Lung (tissue), 12 donors: ENCODE results near the gene NENF. TPM values are rescaled to one million over a fixed set of nuclear protein-coding genes. Genes with fewer than 3 reads are reported as not detected.

ENCODE experiments used
- ATAC-seq: fragments of 200-7000 bp; cut with Tn5 transposase; one replicate; pipeline ENCODE4 v1.9.1; 2020; ENCODE audit warnings: moderate number of reproducible peaks; ENCODE audit not compliant: insufficient read depth, low FRiP score
- DNase-seq, 3 donors: peaks; one replicate each; pipeline ENCODE4 v3.0.0-alpha.2; 2013 to 2017
- H3K27ac ChIP-seq, 2 donors: one replicate each; pipeline ENCODE4 v1.5.1; 2013; ENCODE audit warnings: mild to moderate bottlenecking in 2 of 2, moderate library complexity in 2 of 2, control low read depth in 1 of 2, inconsistent platforms in 1 of 2, low read depth in 1 of 2, low read length in 1 of 2
- H3K27me3 ChIP-seq, 3 donors: one replicate each; pipeline ENCODE4 v1.5.1; 2013; ENCODE audit warnings: low read length in 2 of 3; ENCODE audit not compliant: control insufficient read depth in 3 of 3, insufficient read depth in 3 of 3
- H3K36me3 ChIP-seq, 4 donors: one replicate each; pipeline ENCODE4 v1.5.1; 2013; ENCODE audit warnings: low read length in 4 of 4, mild to moderate bottlenecking in 1 of 4, moderate library complexity in 1 of 4; ENCODE audit not compliant: control insufficient read depth in 4 of 4, insufficient read depth in 4 of 4
- H3K4me1 ChIP-seq, 5 donors: one replicate each; pipeline ENCODE4 v1.5.1; 2013; ENCODE audit warnings: low read length in 5 of 5, mild to moderate bottlenecking in 2 of 5, moderate library complexity in 1 of 5; ENCODE audit not compliant: control insufficient read depth in 5 of 5, insufficient read depth in 5 of 5
- H3K4me3 ChIP-seq: one replicate; pipeline ENCODE4 v1.5.1; 2013; ENCODE audit warnings: mild to moderate bottlenecking, control low read depth, moderate library complexity
- H3K9ac ChIP-seq, 2 donors: one replicate each; pipeline ENCODE4 v1.5.1; 2013; ENCODE audit warnings: low read length in 2 of 2, control low read depth in 1 of 2; ENCODE audit not compliant: insufficient read depth in 1 of 2
- H3K9me3 ChIP-seq, 4 donors: one replicate each; pipeline ENCODE4 v1.5.1; 2013; ENCODE audit warnings: low read length in 3 of 4, mild to moderate bottlenecking in 1 of 4, moderate library complexity in 1 of 4; ENCODE audit not compliant: control insufficient read depth in 4 of 4, insufficient read depth in 3 of 4
- WGBS, 2 donors: extraction: QIAGEN DNeasy Blood & Tissue Kit; methylation state at CpG; one replicate each; pipeline ENCODE4 v1.1.7; 2013; 5-methylcytosine and 5-hydroxymethylcytosine counted together
- polyA plus RNA-seq, 2 donors: library from polyadenylated mRNA; stranded (reverse); fragments of 200-250 nt; gene quantifications; one replicate each; pipeline ENCODE4 v1.2.1, GENCODE V29; 2013
- total RNA-seq, 2 donors: library from RNA; depleted of rRNA in 1 of 2; stranded (reverse); fragments of >200 nt in 1 of 2; gene quantifications; one replicate each; pipeline ENCODE4 v1.2.1, GENCODE V29; 2014 to 2021
- TF ChIP-seq, protein P1 (sequence below): IDR thresholded peaks from 2 replicates; pipeline ENCODE4 v1.5.1; 2012; ENCODE audit warnings: mild to moderate bottlenecking; ENCODE audit errors: control extremely low read depth, extremely low read depth
- donor health status: control.
- donor health status: control.
- donor health status: Bipolar disorder and iron deficiency.
- donor health status: healthy.
- donor health status: DM: yes; HTN: yes; CAD: no.

NENF gene
- total and polyA plus RNA-seq, 4 donors, result 27.1 to 94.7 (median 43.5) TPM

DNA sequence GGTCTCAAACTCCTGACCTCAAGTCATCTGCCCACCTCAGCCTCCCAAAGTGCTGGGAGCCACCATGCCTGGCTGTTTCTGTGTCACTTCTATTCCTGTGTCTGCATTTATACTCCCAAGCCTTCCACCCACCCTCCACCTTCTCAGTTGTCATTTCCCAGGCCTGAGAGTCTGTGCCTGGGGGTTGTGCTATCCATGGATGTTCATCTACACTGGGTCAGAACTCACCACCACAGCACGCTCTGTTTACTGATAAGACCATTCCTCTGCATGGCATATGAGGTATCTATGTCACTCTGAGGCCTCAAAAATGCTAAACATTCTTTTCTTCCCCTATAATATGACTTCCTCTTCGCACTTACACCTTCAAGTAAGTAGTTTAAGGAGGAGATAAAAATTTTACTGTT is 6.1 kb downstream of the NENF start:
- H3K27me3 ChIP-seq, result no peaks in the 10 kb centered on the region
- no peak for ATAC-seq
- H3K4me3 ChIP-seq, result no peak overlapping the region
- TF ChIP-seq, protein P1, sequence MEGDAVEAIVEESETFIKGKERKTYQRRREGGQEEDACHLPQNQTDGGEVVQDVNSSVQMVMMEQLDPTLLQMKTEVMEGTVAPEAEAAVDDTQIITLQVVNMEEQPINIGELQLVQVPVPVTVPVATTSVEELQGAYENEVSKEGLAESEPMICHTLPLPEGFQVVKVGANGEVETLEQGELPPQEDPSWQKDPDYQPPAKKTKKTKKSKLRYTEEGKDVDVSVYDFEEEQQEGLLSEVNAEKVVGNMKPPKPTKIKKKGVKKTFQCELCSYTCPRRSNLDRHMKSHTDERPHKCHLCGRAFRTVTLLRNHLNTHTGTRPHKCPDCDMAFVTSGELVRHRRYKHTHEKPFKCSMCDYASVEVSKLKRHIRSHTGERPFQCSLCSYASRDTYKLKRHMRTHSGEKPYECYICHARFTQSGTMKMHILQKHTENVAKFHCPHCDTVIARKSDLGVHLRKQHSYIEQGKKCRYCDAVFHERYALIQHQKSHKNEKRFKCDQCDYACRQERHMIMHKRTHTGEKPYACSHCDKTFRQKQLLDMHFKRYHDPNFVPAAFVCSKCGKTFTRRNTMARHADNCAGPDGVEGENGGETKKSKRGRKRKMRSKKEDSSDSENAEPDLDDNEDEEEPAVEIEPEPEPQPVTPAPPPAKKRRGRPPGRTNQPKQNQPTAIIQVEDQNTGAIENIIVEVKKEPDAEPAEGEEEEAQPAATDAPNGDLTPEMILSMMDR, result no peak
- H3K9ac ChIP-seq, result no peak overlapping the region
- WGBS, 2 donors, result 92 to 93% methylated on average over 2 of the region's 2 CpGs
- no peak overlapping the region for H3K27ac ChIP-seq
- H3K4me1 ChIP-seq, result peaks cover 0 to 10% (median 0%) of the 10 kb centered on the region in 5 donors
- DNase-seq, result no peak
- H3K36me3 ChIP-seq, result no peaks in the 10 kb centered on the region
- no peaks in the 10 kb centered on the region for H3K9me3 ChIP-seq

- Histone ChIP-seq H3K27me3 (no peaks in the 10 kb centered on the region), H3K9ac (no peak overlapping the region), H3K9me3 (no peaks in the 10 kb centered on the region), H3K4me3 (no peak overlapping the region), H3K36me3 (peaks cover 0 to 8% (median 3%) of the 10 kb centered on the region in 4 donors), H3K4me1 (no peaks in the 10 kb centered on the region), H3K27ac (no peak overlapping the region)
- WGBS, 2 donors, result 80 to 95% methylated on average over 9 of the region's 9 CpGs
- ATAC-seq (no peak), DNase-seq (no peak)
- TF ChIP-seq, protein P1, result no peak
Observed at GRCh38 chr1:212440419-212440818, 7.7 kb downstream of the NENF start.

- H3K27ac ChIP-seq, result no peak overlapping the region
- ATAC-seq (no peak), DNase-seq (no peak)
- no peaks in the 10 kb centered on the region for H3K9me3 ChIP-seq
- peaks cover 0 to 1% (median 0%) of the 10 kb centered on the region in 5 donors for H3K4me1 ChIP-seq
- no peak overlapping the region for H3K9ac ChIP-seq
- H3K36me3 ChIP-seq, result peaks cover 0 to 15% (median 10%) of the 10 kb centered on the region in 4 donors
- WGBS, 2 donors, result 97% methylated on average over 5 of the region's 5 CpGs
- H3K27me3 ChIP-seq, result no peaks in the 10 kb centered on the region
- no peak overlapping the region for H3K4me3 ChIP-seq
- TF ChIP-seq, protein P1, result no peak
Observed at GRCh38 chr1:212442408-212442807, 9.7 kb downstream of the NENF start.

DNA sequence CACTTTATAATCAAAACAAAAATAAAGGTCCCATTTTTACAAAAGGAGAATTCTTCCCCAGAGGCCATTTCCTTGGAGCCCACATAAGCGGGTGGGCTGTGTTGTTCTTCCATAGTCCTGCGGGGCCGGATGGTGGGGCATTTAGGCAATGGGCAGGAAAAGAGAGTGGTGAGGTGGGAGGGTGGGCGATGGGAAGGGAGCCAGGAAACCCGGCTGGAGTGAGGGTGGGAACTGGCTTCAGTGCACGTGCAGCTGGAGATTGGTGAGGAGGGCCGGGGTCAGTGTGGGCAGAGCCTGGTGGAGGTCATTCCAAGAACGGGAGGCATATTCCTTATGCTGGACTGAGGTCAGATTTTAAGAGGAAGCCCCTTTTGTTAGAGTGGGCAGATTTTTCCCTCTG is 13.6 kb downstream of the NENF start:
- ATAC-seq, result no peak

More for the DNA sequence above, 13.6 kb downstream of the NENF start:
- peaks cover 0 to 1% (median 0%) of the 10 kb centered on the region in 5 donors for H3K4me1 ChIP-seq
- DNase-seq, result no peak
- H3K36me3 ChIP-seq, result peaks cover 0 to 15% (median 10%) of the 10 kb centered on the region in 4 donors
- H3K27ac ChIP-seq, result no peak overlapping the region
- H3K9me3 ChIP-seq, result no peaks in the 10 kb centered on the region
- TF ChIP-seq, protein P1, result no peak
- 87 to 92% methylated on average over 8 of the region's 8 CpGs for WGBS, 2 donors
- no peaks in the 10 kb centered on the region for H3K27me3 ChIP-seq
- no peak overlapping the region for H3K9ac ChIP-seq
- H3K4me3 ChIP-seq, result no peak overlapping the region
